ENCODE data around the gene PYGO2. TPM values are rescaled to one million over a fixed set of nuclear protein-coding genes. Genes with fewer than 3 reads are reported as not detected.

Gene PYGO2
- total RNA-seq, 4 donors from 2014 or later = 19.1 to 40.1 (median 25.7) TPM

DNA sequence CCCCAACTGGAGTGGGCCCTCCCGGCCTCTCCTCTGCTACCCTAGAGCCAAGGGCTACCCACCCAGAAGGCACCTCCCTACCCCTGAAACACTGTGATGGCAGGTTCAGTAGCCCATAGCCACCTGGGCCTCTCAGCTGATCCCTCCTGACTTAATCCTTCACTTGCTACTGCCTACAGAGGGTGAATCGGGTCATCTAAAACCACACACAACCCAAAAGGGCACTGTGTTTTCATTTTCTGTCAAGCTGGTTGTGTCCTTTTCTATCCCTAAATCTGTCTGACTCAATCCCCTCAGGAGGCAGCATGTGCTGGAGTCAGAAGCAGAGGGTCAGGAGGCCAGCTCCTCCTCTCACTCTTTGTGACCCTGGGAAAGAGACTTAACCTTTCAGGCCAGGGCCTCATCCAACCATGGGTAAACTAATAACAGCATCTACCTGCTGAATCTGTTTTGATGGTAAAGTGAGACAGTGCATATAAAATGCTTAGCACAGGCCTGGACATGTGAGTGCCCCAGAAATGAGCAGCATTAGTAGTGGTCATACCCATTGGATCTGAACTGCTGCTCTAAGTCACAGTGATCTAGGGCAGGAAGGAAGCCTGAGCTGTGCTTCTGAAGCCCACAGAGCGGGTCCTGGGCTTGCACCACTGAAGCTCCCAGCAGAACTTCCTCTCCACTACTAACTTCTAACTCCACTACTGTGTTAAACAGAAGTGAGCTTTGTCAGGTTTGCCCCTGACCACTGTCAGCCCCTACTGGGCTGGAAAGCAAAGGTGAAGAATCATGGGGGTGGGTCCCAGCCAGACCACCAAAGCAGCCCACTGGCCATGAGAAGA lies 36.0 kb downstream of the PYGO2 start:
- H3K36me3 ChIP-seq = peaks cover 0 to 99% of the 10 kb centered on the region in 2 donors
- H3K4me1 ChIP-seq = no peaks in the 10 kb centered on the region

DNA sequence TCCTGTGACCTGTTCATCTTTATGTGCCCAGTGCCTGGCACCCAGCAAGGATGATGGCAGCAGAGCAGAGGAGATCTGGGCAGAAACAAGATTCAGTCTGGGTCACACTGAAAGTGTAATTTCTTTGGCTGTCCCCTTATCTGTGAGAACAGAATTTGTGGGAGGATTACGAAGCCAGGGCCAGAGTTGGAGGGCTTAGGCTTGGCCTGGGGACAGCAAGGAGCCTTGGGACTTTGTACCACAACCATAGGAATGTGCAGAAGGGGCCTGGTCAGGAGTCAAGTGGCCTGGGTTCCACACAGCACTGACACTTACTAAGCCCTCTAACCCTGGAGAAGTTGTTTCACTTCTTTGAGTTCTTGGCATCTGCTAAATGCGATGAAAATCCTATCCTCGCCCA lies 37.9 kb downstream of the PYGO2 start:
- no peak for TF ChIP-seq POLR2A (IDR thresholded peaks at IDR 0.05)
- no peak for TF ChIP-seq EP300 (IDR thresholded peaks at IDR 0.05)
- no peak for TF ChIP-seq CTCF (IDR thresholded peaks at IDR 0.05)
- no peak for TF ChIP-seq POLR2AphosphoS5 (IDR thresholded peaks at IDR 0.05)
- H3K9me3 ChIP-seq = no peaks in the 10 kb centered on the region
- WGBS, 2 donors (ENCODE audit: low coverage in 1 of 2) = 92 to 100% methylated on average over 1 to 3 of the region's 3 CpGs
- peaks cover 0 to 92% of the 10 kb centered on the region in 2 donors for H3K36me3 ChIP-seq
- no peak for ATAC-seq
- H3K27ac ChIP-seq = no peak overlapping the region
- H3K27me3 ChIP-seq = no peaks in the 10 kb centered on the region
- H3K4me3 ChIP-seq = no peak overlapping the region
- no peaks in the 10 kb centered on the region for H3K4me1 ChIP-seq

More for the DNA sequence above, 36.0 kb downstream of the PYGO2 start:
- ATAC-seq = no peak
- 100% methylated on average over 1 of the region's 3 CpGs; no CpG with 5 or more reads in 1 of the 2 donors for WGBS, 2 donors (ENCODE audit: low coverage in 1 of 2)
- H3K27ac ChIP-seq = no peak overlapping the region
- TF ChIP-seq POLR2AphosphoS5 (IDR thresholded peaks at IDR 0.05) = no peak
- no peak for TF ChIP-seq POLR2A (IDR thresholded peaks at IDR 0.05)
- no peak for TF ChIP-seq EP300 (IDR thresholded peaks at IDR 0.05)
- TF ChIP-seq CTCF (IDR thresholded peaks at IDR 0.05) = no peak
- H3K27me3 ChIP-seq = no peaks in the 10 kb centered on the region
- H3K4me3 ChIP-seq = no peak overlapping the region
- H3K9me3 ChIP-seq = no peaks in the 10 kb centered on the region

DNA sequence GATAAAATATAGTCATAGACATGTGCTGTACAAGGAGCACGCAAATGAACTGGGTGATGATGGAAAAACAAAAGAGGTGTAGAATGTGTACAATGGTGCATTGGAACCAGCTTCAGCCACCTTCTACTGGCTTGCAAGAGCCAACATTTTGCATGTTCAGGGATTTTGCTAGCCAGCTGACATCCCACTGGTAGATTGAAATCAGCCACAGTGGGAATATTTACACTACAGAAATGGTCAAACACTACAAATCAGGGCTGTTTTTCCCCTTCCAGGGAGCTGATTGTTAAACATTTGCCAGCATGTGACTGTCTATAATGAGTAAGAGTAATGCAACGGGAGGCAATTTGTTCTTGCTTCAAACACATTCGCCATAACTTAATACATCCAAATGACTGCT lies 48.3 kb downstream of the PYGO2 start:
- TF ChIP-seq POLR2AphosphoS5 (IDR thresholded peaks at IDR 0.05) (no peak), POLR2A (IDR thresholded peaks at IDR 0.05) (no peak), EP300 (IDR thresholded peaks at IDR 0.05) (no peak), CTCF (IDR thresholded peaks at IDR 0.05) (no peak)
- H3K27ac ChIP-seq = no peak overlapping the region

GRCh38 chr1:154912755-154913154 lies 48.8 kb downstream of the PYGO2 start:
- H3K27ac ChIP-seq = no peak overlapping the region
- no peak overlapping the region for H3K4me3 ChIP-seq
- H3K36me3 ChIP-seq = peaks cover 0 to 8% of the 10 kb centered on the region in 2 donors
- TF ChIP-seq EP300 (IDR thresholded peaks at IDR 0.05) (no peak), CTCF (IDR thresholded peaks at IDR 0.05) (no peak), POLR2AphosphoS5 (IDR thresholded peaks at IDR 0.05) (no peak), POLR2A (IDR thresholded peaks at IDR 0.05) (no peak)
- H3K4me1 ChIP-seq = no peaks in the 10 kb centered on the region
- no peaks in the 10 kb centered on the region for H3K27me3 ChIP-seq
- WGBS, 2 donors (ENCODE audit: low coverage in 1 of 2) = 89 to 90% methylated on average over 2 of the region's 2 CpGs
- ATAC-seq = no peak
- no peaks in the 10 kb centered on the region for H3K9me3 ChIP-seq

More for the DNA sequence above, 48.3 kb downstream of the PYGO2 start:
- Histone ChIP-seq H3K9me3 (no peaks in the 10 kb centered on the region), H3K27me3 (no peaks in the 10 kb centered on the region), H3K36me3 (peaks cover 0 to 14% of the 10 kb centered on the region in 2 donors), H3K4me3 (no peak overlapping the region), H3K4me1 (no peaks in the 10 kb centered on the region)
- ATAC-seq = no peak
- 83 to 93% methylated on average over 3 of the region's 3 CpGs for WGBS, 2 donors (ENCODE audit: low coverage in 1 of 2)

Measured in gastroesophageal sphincter (tissue), 4 donors.